Measurements from ENCODE around the gene HDAC7. TPM values are rescaled to one million over a fixed set of nuclear protein-coding genes. Genes with fewer than 3 reads are reported as not detected.

HDAC7 gene
- total and polyA plus RNA-seq, 2 experiments from 2014 or later: 41.3 to 60.1 TPM

DNA sequence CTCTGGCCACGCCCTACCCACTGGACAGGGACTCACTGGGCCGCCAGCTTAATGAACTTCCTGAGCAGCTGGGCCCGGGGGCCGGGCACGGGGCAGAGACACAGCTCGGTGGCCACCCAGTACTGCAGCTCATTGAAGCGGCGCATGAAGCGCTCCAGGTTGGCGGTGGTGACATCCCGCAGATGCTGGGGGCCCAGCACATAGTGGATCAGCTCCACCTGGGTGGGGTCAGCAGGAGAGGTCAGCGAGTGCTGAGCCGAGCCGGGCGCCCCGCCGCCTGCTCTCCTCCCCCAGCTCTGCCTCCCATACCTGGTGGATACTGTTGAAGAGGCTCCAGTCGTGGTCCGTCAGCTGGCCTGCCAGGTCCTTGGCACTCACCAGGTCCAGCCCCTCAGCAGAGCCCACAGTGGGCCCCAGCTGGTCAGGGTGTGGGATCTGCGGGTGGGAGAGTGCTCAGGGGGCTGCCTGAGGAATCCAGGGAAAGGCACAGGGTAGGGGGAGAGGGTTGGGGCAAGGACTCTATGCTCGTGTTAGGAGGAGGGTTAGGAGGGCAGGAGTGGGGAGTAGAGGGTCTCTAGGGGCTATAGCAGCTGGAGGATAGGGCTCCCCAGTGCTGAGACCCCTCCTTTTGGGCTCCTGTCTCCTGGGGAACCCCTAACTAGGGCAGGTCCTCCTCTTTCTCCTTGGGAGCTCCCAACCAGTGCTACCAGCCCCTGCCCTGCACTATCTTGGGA is 78.9 kb downstream of the HDAC7 start:
- Mint-ChIP-seq H3K9me3 (no peaks in the 10 kb centered on the region; the same call in 2 of the 3 replicates), H3K4me3 (no peak overlapping the region), H3K27ac (no peak overlapping the region), H3K27me3 (ENCODE audit: insufficient read depth, low read depth, poor library complexity) (peaks cover 20% of the 10 kb centered on the region), H3K36me3 (ENCODE audit: low read depth) (no peaks in the 10 kb centered on the region; the same call in 2 of the 3 replicates), H3K4me1 (peaks cover 37% of the 10 kb centered on the region)
- no peaks in the 10 kb centered on the region for H3K27me3 ChIP-seq (ENCODE audit: insufficient read depth)
- DNase-seq (ENCODE audit: low spot score) (no peak), ATAC-seq (no peak)
- no peaks in the 10 kb centered on the region for H4K20me1 ChIP-seq (replicated peaks; ENCODE audit: insufficient read depth)
- TF ChIP-seq CREB1 (CRISPR knock-in tag; IDR thresholded peaks at IDR 0.05; ENCODE audit: low read depth) (no peak), EZH2phosphoT487 (IDR thresholded peaks at IDR 0.05; ENCODE audit: unreplicated experiment) (no peak), EZH2 (IDR thresholded peaks at IDR 0.05; ENCODE audit: low read depth, unreplicated experiment) (no peak), ZNF462 (CRISPR knock-in tag; IDR thresholded peaks at IDR 0.05) (no peak)
- TF ChIP-seq, protein P1, sequence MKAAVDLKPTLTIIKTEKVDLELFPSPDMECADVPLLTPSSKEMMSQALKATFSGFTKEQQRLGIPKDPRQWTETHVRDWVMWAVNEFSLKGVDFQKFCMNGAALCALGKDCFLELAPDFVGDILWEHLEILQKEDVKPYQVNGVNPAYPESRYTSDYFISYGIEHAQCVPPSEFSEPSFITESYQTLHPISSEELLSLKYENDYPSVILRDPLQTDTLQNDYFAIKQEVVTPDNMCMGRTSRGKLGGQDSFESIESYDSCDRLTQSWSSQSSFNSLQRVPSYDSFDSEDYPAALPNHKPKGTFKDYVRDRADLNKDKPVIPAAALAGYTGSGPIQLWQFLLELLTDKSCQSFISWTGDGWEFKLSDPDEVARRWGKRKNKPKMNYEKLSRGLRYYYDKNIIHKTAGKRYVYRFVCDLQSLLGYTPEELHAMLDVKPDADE (IDR thresholded peaks at IDR 0.05): no peak
- H3K27ac ChIP-seq (ENCODE audit: low read depth): no peak overlapping the region
- 0 out of 2 replicates have a peak, but pooled peaks cover 4% of the 10 kb centered on the region for H3K4me1 ChIP-seq (ENCODE audit: insufficient read depth)
- no peak overlapping the region for H3K4me3 ChIP-seq
- H3K9me2 ChIP-seq (ENCODE audit: insufficient read depth): no peaks in the 10 kb centered on the region
- H3K79me2 ChIP-seq (replicated peaks; ENCODE audit: insufficient read depth): no peaks in the 10 kb centered on the region
- H3K4me2 ChIP-seq: no peak overlapping the region
- no peaks in the 10 kb centered on the region for H3F3A ChIP-seq (replicated peaks; ENCODE audit: low read depth)
- no peak overlapping the region for H2AFZ ChIP-seq
- no peaks in the 10 kb centered on the region for H3K36me3 ChIP-seq (ENCODE audit: insufficient read depth)

All from GM23338 (cell line).